ENCODE measurements around the gene MT1M.
A peak's percentile ranks its signal among the peaks of the same experiment; 100 is the strongest.

Gene MT1M

GRCh38 chr16:56679818-56680217 lies 47.4 kb downstream of the MT1M start:
- no peak for DNase-seq (ENCODE audit: extremely low spot score)
- ChIA-PET CTCF (interaction anchor here (0.9 to 2.3 kb wide), 4 partner anchors 12 to 88 kb away, joined by 3 to 9 read pairs (median 6); partner anchors contain the start of gene MT1G), POLR2A (no interaction called here)
- TF ChIP-seq CTCF (IDR thresholded peaks at IDR 0.05; ENCODE audit: control extremely low read depth, extremely low read depth, low read depth, missing control alignments): no peak

- ChIA-PET CTCF (interaction anchor here (2.5 kb wide), 1 partner anchor 20 kb away, joined by 17 read pairs; no protein-coding TSS in a partner anchor), POLR2A (no interaction called here)
- peak; percentile 90 for DNase-seq (ENCODE audit: extremely low spot score)
- no peak for TF ChIP-seq CTCF (IDR thresholded peaks at IDR 0.05; ENCODE audit: control extremely low read depth, extremely low read depth, low read depth, missing control alignments)
These were observed 49.7 kb downstream of the MT1M start, which contains the start of gene MT1X for GRCh38 chr16:56681939-56682702. Gene MT1X (plus strand): TSS chr16:56682470. CDS start chr16:56682541, 71 bp downstream.

- ChIA-PET POLR2A (interaction anchor here (0.8 kb wide), 2 partner anchors 18 to 75 kb away, joined by 5 to 8 read pairs; partner anchors contain the start of gene MT2A), CTCF (interaction anchor here (2.5 kb wide), 1 partner anchor 19 kb away, joined by 17 read pairs; no protein-coding TSS in a partner anchor)
- no peak for TF ChIP-seq CTCF (IDR thresholded peaks at IDR 0.05; ENCODE audit: control extremely low read depth, extremely low read depth, low read depth, missing control alignments)
- DNase-seq (ENCODE audit: extremely low spot score): no peak
These were observed 50.4 kb downstream of the MT1M start for GRCh38 chr16:56682703-56683397.
